Measurements from ENCODE around the gene CD3D. TPM values are rescaled to one million over a fixed set of nuclear protein-coding genes. Genes with fewer than 3 reads are reported as not detected.

Gene CD3D
- total and polyA plus RNA-seq, 2 of the 4 experiments (the other 2 are of a cell fraction): not detected

- no peak overlapping the region for H3K18ac ChIP-seq (ENCODE audit: low read depth, low read length)
- no peak overlapping the region for H2AFZ ChIP-seq (replicated peaks; ENCODE audit: low read length, poor library complexity)
- no peaks in the 10 kb centered on the region for H3K79me1 ChIP-seq (ENCODE audit: low read depth in 1 of 2, low read length in 2 of 2)
- DNase-seq (no peak), ATAC-seq (ENCODE audit: low read depth) (no peak)
- H2BK120ac ChIP-seq (ENCODE audit: low read depth, low read length): no peak overlapping the region
- ChIA-PET CTCF (no interaction called here), POLR2A (ENCODE audit: unreplicated experiment) (no interaction called here)
- intact Hi-C loops (cut with micrococcal nuclease) (no loop called here), in situ Hi-C loops (cut with MboI; ENCODE audit: low sequenced_read_pairs) (no loop called here), dilution Hi-C loops (cut with HindIII; ENCODE audit: low sequenced_read_pairs, unreplicated experiment) (no loop called here)
- WGBS, 2 experiments (ENCODE audit: extremely low coverage in 2 of 2, insufficient read length in 1 of 2): no CpG with 5 or more reads among the region's 1 CpG
- H3K23ac ChIP-seq (ENCODE audit: low read depth, low read length): no peak overlapping the region
- no peak overlapping the region for H3K14ac ChIP-seq (replicated peaks; ENCODE audit: low read depth, low read length)
- H3K4me1 ChIP-seq (ENCODE audit: control insufficient read depth, insufficient read depth, low read length): no peaks in the 10 kb centered on the region
- BruUV-seq (replicated peaks): no TSS peak
- no peak overlapping the region for H3K9ac ChIP-seq (ENCODE audit: low read depth, low read length)
- H4K5ac ChIP-seq (ENCODE audit: low read depth, low read length): no peak overlapping the region
- no peaks in the 10 kb centered on the region for H3K9me3 ChIP-seq (ENCODE audit: control insufficient read depth, insufficient read depth, low read length)
- no peak overlapping the region for H2BK15ac ChIP-seq (ENCODE audit: low read depth, low read length)
- TF ChIP-seq RAD21 (IDR thresholded peaks at IDR 0.05; ENCODE audit: low read length) (no peak), MAZ (IDR thresholded peaks at IDR 0.05; ENCODE audit: borderline replicate concordance, low read depth, low read length) (no peak), RCOR1 (IDR thresholded peaks at IDR 0.05; ENCODE audit: insufficient replicate concordance, low read length) (no peak), NFE2L2 (IDR thresholded peaks at IDR 0.05; ENCODE audit: low read depth, low read length) (no peak), SMC3 (IDR thresholded peaks at IDR 0.05; ENCODE audit: low read depth, low read length) (no peak), FOS (IDR thresholded peaks at IDR 0.05; ENCODE audit: low read depth, low read length) (no peak), USF2 (IDR thresholded peaks at IDR 0.05; ENCODE audit: low read depth, low read length) (no peak), CHD1 (IDR thresholded peaks at IDR 0.05; ENCODE audit: low read depth, low read length) (no peak), BHLHE40 (IDR thresholded peaks at IDR 0.05; ENCODE audit: low read depth, low read length) (no peak), MXI1 (IDR thresholded peaks at IDR 0.05; ENCODE audit: borderline replicate concordance, low read depth, low read length) (no peak), CEBPB (IDR thresholded peaks at IDR 0.05; ENCODE audit: low read depth, low read length) (no peak), POLR2A (IDR thresholded peaks at IDR 0.05; ENCODE audit: low read depth, low read length) (no peak)
- TF ChIP-seq, protein P1, sequence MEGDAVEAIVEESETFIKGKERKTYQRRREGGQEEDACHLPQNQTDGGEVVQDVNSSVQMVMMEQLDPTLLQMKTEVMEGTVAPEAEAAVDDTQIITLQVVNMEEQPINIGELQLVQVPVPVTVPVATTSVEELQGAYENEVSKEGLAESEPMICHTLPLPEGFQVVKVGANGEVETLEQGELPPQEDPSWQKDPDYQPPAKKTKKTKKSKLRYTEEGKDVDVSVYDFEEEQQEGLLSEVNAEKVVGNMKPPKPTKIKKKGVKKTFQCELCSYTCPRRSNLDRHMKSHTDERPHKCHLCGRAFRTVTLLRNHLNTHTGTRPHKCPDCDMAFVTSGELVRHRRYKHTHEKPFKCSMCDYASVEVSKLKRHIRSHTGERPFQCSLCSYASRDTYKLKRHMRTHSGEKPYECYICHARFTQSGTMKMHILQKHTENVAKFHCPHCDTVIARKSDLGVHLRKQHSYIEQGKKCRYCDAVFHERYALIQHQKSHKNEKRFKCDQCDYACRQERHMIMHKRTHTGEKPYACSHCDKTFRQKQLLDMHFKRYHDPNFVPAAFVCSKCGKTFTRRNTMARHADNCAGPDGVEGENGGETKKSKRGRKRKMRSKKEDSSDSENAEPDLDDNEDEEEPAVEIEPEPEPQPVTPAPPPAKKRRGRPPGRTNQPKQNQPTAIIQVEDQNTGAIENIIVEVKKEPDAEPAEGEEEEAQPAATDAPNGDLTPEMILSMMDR (conservative IDR thresholded peaks at IDR 0.05; ENCODE audit: low read depth, low read length): no peak
- TF ChIP-seq, protein P2, sequence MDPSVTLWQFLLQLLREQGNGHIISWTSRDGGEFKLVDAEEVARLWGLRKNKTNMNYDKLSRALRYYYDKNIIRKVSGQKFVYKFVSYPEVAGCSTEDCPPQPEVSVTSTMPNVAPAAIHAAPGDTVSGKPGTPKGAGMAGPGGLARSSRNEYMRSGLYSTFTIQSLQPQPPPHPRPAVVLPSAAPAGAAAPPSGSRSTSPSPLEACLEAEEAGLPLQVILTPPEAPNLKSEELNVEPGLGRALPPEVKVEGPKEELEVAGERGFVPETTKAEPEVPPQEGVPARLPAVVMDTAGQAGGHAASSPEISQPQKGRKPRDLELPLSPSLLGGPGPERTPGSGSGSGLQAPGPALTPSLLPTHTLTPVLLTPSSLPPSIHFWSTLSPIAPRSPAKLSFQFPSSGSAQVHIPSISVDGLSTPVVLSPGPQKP (IDR thresholded peaks at IDR 0.05; ENCODE audit: borderline replicate concordance, low read depth, low read length): no peak
- no peak overlapping the region for H4K91ac ChIP-seq (ENCODE audit: insufficient read depth, low read depth, low read length)
- no peak overlapping the region for H2BK20ac ChIP-seq (ENCODE audit: low read depth, low read length)
- H4K20me1 ChIP-seq (ENCODE audit: insufficient read depth, low read length): no peaks in the 10 kb centered on the region
- no peaks in the 10 kb centered on the region for H3K9me1 ChIP-seq (ENCODE audit: insufficient read depth, low read length)
- no peak overlapping the region for H3K4me2 ChIP-seq (ENCODE audit: low read depth, low read length)
- H3K56ac ChIP-seq (ENCODE audit: extremely low read depth, insufficient read depth, low read length): no peak overlapping the region
- H2AK5ac ChIP-seq (ENCODE audit: low read depth, low read length): no peak overlapping the region
- H3K36me3 ChIP-seq (ENCODE audit: control insufficient read depth, insufficient read depth, low read length): no peaks in the 10 kb centered on the region
- no peak overlapping the region for H2AK9ac ChIP-seq (replicated peaks; ENCODE audit: low read depth, low read length, poor library complexity)
- no peak overlapping the region for H3K27ac ChIP-seq (ENCODE audit: insufficient read depth, low read length)
- H2BK5ac ChIP-seq (ENCODE audit: low read depth, low read length, poor library complexity, severe bottlenecking): no peak overlapping the region
- peaks cover 12% of the 10 kb centered on the region for H3K27me3 ChIP-seq (ENCODE audit: control insufficient read depth, insufficient read depth, low read length)
- no peak overlapping the region for H4K8ac ChIP-seq (ENCODE audit: low read depth in 2 of 2, low read length in 2 of 2)
- no peak overlapping the region for H3K4me3 ChIP-seq (ENCODE audit: insufficient read depth, low read depth, low read length)
- no peak overlapping the region for H3K4ac ChIP-seq (ENCODE audit: low read depth, low read length)
These were observed 38.3 kb downstream of the CD3D start for GRCh38 chr11:118304227-118304567.
